HT-29 (cell line): ENCODE results near the gene SLC16A2. TPM values are rescaled to one million over a fixed set of nuclear protein-coding genes. Genes with fewer than 3 reads are reported as not detected.

ENCODE experiments used
- DNase-seq: peaks from one replicate; pipeline ENCODE4 v3.0.0-alpha.2; 2015; ENCODE audit warnings: low spot score
- small RNA-seq: library from RNA; depleted of rRNA; stranded (forward); fragments of <200 nt; gene quantifications from one replicate; pipeline ENCODE3, GENCODE V24; 2014
- total RNA-seq: library from RNA; depleted of rRNA; stranded (reverse); fragments of >200 nt; shearing (Covaris generic); gene quantifications from 2 replicates; pipeline ENCODE4 v1.2.3, GENCODE V29; 2014; rRNA removed

Gene SLC16A2
- total RNA-seq, 1 experiment from 2014 or later: not detected

- DNase-seq: peak; percentile 64
Observed at GRCh38 chrX:74535408-74536151, 114.3 kb downstream of the SLC16A2 start.

- peak; percentile 38 for DNase-seq
Observed at GRCh38 chrX:74536152-74536831, 115.0 kb downstream of the SLC16A2 start.

GRCh38 chrX:74536832-74537371, 115.6 kb downstream of the SLC16A2 start:
- DNase-seq: peak; percentile 11

- DNase-seq: no peak
Observed at GRCh38 chrX:74540635-74541249, 119.4 kb downstream of the SLC16A2 start.

- DNase-seq: no peak
Observed at GRCh38 chrX:74545880-74546523, 124.7 kb downstream of the SLC16A2 start.

GRCh38 chrX:74546984-74547383, 125.7 kb downstream of the SLC16A2 start:
- DNase-seq: no peak

GRCh38 chrX:74550295-74550802, 129.1 kb downstream of the SLC16A2 start:
- DNase-seq: peak; percentile 89

GRCh38 chrX:74551934-74552333, 130.6 kb downstream of the SLC16A2 start:
- no peak for DNase-seq

- DNase-seq: no peak
Observed at GRCh38 chrX:74557378-74557777, 136.1 kb downstream of the SLC16A2 start.

GRCh38 chrX:74578137-74578536, 156.8 kb downstream of the SLC16A2 start:
- no peak for DNase-seq

GRCh38 chrX:74579597-74580198, 158.4 kb downstream of the SLC16A2 start:
- DNase-seq: no peak

Small RNA genes lying within 50 kb of the gene (small RNA-seq; reads per million reads assigned to genes)
- not detected for gene RN7SL790P

Other genes starting within 250 kb of the SLC16A2 start
- not detected in 2 replicates for gene ZCCHC13, start 117.3 kb upstream of the SLC16A2 start, total RNA-seq
- gene RLIM, start 193.1 kb downstream of the SLC16A2 start, total RNA-seq: 21.2 and 24.4 TPM in 2 replicates